GM19035 (cell line): ENCODE data around the gene TM4SF18.
"Not testable (repeated sequence)": the region's sequence is repeated elsewhere in the genome, so short reads cannot be mapped to it uniquely, and the experiment has no call there.

Experiments used
- ATAC-seq: cut with Tn5 transposase; IDR thresholded peaks from one replicate; pipeline ENCODE4 v1.9.1; 2021; ENCODE audit not compliant: unreplicated experiment

Gene TM4SF18

GRCh38 chr3:149333176-149333859, at the start of gene TM4SF18:
Gene TM4SF18 (minus strand): TSS chr3:149333636. CDS start chr3:149333382, 254 bp downstream.
- no peak for ATAC-seq

- no peak for ATAC-seq
Measured at GRCh38 chr3:149382518-149382917, 49.1 kb upstream of the TM4SF18 start.

- ATAC-seq: peak; percentile 59
Measured at GRCh38 chr3:149382101-149382467, 48.6 kb upstream of the TM4SF18 start.

GRCh38 chr3:149381173-149382100, 48.0 kb upstream of the TM4SF18 start:
- ATAC-seq: no peak

- not testable (repeated sequence) for ATAC-seq
Measured at GRCh38 chr3:149380220-149380619, 46.8 kb upstream of the TM4SF18 start.

GRCh38 chr3:149378478-149379309, 45.3 kb upstream of the TM4SF18 start:
- no peak for ATAC-seq

- no peak for ATAC-seq
Measured at GRCh38 chr3:149377408-149378364, 44.2 kb upstream of the TM4SF18 start, which contains the start of gene TM4SF1. Gene TM4SF1 (minus strand): TSS chr3:149377649. CDS start chr3:149377547, 102 bp downstream.

GRCh38 chr3:149376718-149377407, 43.4 kb upstream of the TM4SF18 start:
- ATAC-seq: no peak

- ATAC-seq: no peak
Measured at GRCh38 chr3:149375501-149376196, 42.2 kb upstream of the TM4SF18 start.

GRCh38 chr3:149374793-149375500, 41.5 kb upstream of the TM4SF18 start:
- ATAC-seq: no peak

- no peak for ATAC-seq
Measured at GRCh38 chr3:149374391-149374790, 41.0 kb upstream of the TM4SF18 start.

- no peak for ATAC-seq
Measured at GRCh38 chr3:149373235-149374125, 40.0 kb upstream of the TM4SF18 start.

- no peak for ATAC-seq
Measured at GRCh38 chr3:149371723-149372114, 38.3 kb upstream of the TM4SF18 start.

- no peak for ATAC-seq
Measured at GRCh38 chr3:149371001-149371722, 37.7 kb upstream of the TM4SF18 start.

- no peak for ATAC-seq
Measured at GRCh38 chr3:149369991-149370866, 36.8 kb upstream of the TM4SF18 start.
